ENCODE data around the gene PPRC1.

PPRC1 gene

DNA sequence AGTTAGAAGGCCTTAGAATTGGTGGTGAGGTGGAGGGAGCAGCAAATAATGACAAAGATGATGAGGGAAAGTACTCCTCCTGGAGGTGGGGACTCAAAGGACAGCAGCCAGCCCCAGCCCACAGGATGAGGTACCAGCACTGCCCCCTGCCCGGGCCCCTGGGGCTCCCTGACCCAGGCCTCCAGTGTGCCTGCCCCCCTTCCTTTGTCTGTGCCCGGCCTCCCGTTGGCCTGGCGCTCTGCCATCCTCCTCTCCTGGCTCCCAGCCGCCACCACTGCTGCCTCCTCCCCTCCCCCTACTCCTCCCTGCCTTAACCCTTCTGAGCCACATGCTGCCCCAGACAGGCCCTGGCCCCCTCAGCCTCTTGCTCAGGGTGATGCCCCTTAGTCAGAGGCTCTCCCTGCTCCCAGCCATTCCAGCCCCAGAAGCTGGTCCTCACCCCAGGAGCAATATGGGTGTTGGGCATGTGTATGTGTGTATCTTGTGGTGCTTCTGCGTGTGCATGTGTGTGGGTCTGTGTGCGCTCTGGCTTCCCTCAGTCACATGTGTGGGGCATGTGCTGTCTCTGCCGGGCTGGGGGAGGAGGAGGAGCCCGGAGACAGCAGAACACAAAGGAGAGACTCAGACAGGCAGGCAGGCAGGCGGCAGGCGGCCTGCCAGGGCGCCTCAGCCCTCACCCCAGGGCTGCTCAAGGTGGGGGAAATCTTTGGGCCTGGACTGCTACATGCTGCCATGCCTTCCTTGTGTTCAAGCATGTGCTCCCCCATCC, 15.3 kb upstream of the PPRC1 start:
- peak; percentile 39 for DNase-seq

DNA sequence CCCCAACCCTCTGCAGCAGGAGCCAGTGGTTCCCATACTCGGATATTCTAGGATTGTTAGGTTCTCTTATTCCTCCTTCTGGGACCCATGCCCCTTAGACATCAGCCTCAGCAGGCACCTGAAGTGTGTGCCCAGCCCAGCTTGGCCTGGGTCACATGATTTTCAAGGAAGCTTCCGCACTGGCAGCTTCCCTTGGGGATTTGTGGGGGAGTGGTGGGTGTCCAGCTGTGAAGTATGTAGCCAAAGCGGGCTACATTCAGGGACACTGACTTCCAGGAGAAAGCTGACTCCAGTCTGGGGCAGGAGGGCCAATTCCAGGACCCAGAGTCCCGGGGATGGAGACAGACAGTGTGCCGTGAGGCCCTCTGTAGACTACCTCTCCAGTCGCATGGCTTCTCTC, 14.0 kb upstream of the PPRC1 start:
- no peak for DNase-seq

DNA sequence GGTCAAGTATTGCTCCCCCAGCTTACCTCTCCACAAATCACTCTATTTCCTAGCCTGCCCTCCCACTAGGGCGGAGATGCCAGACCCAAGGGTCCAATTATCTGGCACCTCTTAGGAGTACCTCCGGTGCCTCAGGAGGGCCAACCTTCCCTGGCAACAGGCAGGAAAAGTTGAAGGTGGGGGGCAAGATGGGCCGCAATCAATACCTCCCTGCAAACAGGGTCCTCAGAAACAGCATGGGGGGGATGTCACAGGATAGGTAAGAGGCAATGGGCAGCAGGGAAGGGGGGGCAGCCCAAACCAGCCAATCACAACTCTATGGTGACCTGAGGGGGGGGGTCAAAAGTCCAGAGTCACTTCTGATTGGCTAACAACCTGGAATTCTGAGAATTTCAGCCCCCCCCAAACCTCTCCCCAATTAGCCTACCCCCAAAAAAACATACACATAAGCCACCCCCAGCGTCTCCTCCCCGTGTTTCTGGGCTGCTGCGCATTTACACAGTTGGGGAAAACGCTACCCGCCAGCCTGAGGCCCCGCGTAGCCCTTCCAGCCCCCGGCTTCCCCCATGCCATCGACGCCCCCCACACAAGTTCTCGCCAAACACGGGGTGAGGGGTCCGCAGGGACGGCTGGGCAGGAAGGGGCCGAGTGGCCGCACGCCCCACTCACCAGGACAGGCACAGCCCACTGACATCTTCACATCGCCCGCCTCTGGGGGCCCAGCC, 13.3 kb upstream of the PPRC1 start:
- peak; percentile 28 for DNase-seq

DNA sequence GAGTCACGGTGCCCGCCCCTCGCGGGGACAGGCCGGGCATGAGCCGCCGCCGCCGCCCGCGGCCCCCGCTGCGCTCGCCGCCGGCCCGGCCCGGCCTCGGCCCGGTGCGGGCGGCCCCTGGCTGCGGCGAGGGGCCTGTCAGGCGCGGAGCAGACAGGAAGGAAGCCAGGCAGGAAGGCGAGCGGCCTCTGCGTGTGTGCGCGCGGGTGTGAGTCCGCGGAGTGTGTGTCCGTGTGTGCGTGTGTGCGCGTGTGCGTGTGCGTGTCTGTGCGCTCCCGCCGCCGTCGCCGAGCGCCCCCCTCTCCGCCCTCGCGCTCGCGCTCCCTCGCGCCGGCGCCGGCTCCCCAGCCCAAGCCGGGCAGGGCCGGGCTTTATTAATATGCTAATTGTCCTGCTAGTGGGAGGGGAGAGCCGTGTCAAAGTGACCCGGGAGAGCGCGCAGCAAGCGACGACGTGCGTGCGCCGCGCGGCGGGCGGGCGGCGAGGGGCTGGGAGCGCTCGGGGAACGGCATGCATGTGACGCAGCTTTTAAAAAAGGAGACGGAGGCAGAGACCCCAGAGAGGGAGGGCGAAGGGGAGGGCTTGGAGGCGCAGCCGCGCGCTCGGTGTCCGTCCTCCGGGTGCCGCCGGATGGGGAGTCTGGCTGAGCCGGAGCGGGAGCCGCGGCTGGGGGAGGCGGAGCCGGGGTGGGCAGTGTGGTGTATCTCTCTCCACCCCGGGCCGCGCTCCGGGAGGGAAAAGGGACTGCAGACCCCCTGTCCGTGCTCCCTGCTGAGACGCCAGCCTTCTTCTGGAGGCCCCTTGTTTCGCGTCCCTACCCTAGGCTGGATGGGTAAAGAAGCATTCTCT, 12.5 kb upstream of the PPRC1 start, which contains the start of gene LDB1:
LDB1 (minus strand) TSS at position 227 of the 849 bp plus-strand sequence. CDS start 258 bp downstream, outside the sequence.
- peak; percentile 51 for DNase-seq

DNA sequence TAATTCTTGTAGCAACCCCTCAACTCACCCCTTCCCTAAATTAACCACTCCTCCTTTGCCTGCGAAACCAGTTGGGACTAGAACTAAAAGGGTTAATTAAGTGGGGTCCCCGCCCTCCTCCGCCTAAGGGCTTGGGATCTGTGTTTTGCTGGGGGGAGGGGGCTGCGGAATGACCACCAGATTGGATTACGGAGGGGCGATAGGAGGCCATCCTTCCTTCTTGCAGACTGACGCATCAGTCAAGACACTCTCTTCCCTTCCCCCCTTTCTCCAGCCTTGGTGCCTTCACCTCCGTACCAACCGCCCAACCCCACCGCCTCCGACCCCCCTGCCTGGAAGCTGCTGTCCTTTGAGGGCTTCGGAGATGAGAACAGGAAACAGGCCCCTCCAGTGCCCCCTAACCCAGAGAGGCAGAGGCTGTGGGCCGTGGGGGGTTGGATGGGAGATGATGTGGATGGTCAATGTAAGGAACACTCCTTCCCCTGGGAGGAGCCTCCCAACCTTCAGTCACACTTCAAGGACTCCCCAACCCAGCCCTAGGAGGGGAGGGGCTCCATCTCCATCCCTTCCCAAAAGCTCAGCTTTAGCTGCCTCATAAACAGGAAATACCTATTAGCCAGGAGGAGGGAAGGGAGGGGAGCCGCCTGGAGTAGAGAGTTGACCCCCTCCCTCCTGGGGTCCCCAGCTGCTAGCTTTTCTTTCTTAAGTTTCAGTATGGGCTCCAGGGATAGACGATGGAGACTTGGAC, 11.7 kb upstream of the PPRC1 start:
- peak; percentile 43 for DNase-seq

DNA sequence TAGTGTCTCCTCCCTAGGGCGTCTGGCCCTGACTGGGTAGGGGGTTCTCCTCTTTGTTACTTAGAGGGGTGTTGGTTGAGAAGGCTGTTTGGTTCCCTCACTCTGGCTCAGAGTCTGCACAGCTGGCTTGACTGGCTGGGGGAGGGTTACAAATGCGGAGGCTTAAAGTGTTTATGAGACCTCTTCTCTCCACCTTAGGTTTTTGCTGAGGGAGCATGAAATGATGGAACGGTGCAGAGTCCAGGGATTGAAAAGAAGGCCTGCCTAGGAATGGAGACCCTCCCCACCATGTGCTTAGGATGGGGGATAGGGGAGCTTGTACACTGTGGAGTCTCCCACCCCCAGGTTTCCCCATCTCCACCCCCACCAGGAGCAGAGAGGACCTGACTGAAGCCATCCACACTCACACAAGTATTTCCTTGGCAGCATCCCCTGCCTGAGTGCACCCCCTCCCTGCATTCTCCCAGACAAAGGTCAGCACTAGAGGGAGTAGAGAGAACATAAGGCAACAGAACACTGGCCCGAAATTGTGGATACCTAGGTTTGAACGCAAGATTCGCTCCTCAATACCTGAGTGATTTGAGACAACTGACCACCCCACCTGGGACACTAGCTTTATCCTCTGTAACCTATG, 11.0 kb upstream of the PPRC1 start:
- DNase-seq = no peak

DNA sequence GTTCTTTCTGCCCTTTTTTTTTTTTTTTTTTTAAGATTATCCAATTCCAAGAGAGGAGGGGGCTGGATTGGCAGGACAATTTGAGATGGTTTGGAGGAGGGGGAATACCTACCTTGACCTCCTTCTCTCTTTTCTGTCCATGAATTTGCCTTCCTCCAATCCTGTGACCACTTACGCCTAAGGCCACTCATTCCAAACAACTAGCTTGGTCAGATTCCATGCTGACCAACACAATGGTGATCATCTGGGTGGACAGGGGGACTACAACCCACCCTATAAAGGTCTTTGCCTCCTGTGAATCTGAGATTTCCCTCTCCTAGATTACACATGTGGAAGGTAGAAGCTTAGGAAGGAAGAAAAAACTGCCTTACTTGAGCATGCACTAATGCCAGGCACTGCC, 10.4 kb upstream of the PPRC1 start:
- DNase-seq = no peak

DNA sequence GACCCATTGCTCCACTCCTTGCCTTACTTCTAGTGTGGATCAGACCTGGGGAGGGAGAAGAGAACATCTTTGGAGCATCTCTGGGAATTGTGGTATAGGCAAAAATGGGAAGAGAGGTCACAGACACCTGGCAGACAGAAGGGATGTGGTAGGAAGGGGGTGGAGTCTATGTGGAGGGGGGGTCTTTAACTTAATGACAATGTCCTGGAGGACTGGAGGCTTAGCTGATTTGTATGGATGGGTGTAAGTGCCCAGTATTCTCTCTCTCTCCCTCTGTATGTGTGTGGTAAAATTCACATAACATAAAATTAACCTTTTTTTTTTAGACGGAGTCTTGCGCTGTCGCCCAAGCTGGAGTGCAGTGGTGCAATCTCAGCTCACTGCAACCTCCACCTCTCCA, 9.6 kb upstream of the PPRC1 start:
- no peak for DNase-seq

DNA sequence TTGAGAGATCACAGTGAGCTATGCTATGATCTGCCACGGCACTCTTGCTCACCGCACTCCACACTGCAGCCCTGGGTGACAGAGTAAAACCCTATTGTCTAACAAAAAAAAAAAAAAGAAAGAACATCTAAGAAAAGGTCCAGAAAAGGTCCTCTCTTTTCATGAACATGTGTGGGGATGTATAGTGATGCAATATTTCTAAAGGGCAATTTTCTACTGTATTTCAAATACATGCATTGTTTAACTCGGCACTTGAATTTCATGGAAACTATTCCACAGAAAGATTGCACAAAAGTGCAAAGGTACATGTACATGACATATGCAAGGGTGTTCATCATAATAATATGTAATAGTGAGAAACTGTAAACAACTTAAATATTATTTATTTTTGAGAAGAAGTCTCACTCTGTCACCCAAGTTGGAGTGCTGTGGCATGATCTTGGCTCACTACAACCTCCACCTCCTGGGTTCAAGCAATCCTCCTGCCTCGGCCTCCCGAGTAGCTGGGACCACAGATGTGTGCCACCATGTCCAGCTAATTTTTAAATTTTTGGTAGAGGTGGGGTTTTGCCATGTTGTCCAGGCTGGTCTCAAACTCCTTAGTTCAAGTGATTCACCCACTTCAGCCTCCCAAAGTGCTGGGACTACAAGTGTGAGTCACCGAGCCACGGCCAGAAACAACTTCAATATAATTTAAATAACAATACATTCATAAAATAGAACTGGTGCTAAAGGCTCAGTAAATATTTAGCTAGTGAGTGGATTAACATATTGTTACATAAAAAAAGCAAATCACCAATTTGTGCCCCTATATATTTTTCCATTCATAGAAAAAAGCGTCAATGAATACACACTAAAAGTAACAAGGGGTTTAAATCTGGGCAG, 1.3 kb upstream of the PPRC1 start:
- no peak for DNase-seq

DNA sequence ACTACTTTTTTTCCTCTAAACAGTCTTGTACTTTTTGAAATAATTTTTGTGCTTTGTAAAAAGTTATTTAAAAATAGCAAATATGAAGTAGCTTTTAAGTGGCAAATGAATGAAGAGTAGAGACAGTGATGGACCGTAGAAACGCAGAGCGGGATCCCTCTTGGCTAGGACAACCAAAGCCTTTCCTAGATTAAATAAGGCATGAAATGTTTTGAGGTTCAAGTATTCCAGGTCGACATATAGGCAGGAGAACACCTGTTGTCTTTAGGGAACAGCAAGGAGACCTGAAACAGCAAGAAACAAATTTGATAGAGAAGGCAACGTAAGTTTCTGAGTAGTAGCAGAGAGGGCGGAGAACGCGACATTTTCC, 662 bp upstream of the PPRC1 start:
- DNase-seq = no peak

DNA sequence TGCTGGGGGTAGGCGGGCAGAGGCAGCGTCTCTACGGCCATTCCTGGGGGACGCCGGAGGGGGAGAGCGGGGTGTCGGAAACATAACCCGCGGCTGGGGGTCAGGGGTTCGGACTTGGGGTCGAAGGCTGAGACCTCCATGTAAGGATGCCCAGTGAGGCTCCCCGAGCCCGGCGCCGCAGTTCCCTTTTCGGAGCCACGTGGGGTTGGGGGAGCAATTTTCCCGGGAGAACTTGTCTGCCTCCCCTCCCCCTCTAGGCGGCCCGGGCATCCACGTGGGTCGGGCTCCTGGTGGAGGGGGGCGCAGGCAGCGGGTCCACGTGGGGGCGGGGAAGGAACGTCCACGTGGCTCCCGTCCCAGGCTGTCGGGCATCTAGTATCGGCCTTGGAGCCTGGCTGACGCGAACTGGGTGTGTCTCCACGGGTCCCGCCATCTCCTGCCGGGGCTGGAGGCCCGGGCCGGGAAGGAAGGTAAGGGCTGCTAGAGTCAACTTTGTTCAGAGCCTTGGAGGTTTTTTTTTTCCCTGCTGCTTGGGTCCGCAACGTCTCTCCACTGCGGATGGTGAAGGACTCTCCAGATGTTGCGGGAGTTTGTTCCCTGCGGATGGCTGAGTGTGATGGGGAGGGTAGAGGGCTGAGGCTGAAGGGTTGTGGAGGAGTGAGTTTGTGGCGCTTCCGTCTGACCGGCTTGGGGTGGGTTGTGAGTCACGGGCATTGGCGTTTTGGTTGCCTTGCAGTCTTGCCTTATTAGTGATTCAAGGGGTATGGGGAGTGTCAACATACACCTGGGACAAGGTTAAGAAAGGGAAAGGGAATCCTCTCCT, 744 bp downstream of the PPRC1 start:
- DNase-seq = peak; percentile 3

DNA sequence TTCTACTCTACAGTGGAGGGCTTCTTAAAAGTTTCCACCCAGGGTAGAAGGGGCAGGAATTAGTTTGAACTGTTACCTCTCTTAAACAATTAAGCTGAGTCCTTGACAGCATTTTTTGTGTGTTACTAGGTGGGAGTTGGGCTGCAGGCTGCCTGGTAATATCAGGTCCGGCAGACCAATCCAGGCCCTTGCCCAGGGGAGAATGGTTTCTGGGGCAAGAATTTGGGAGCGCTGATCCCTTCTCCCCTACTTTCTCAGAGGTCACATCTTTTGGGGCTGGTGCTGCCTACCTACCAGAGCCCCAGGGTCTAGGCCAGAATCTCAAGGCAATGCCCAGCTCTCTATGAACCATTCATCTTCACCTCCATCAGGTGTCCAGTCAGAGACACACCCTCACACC, 1.6 kb downstream of the PPRC1 start:
- no peak for DNase-seq

DNA sequence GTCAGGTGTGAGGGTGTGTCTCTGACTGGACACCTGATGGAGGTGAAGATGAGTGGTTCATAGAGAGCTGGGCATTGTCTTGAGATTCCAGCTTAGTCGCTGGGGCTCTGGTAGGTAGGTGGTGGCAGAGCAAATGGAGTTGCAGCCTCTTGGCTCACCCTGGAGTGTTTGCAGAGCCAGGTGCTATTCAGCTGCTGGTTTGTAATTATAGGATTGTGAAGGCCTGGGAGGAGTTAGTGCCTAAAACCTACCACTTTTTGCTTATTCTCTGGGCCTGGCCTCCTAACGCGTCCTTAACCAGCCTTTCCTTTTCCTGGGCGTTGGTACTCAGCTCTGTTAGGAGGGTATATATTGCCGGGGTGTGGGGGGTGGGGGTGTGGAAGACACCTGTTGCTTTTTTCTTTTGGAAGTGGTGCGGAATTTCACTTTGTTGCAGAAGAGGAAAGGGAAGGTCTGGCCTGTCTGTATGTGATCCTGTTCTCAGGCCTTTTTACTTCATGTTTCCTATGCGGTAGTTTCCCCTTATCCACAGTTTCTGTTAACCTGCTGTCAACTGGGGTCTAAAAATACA, 3.2 kb downstream of the PPRC1 start:
- DNase-seq = peak; percentile 28

DNA sequence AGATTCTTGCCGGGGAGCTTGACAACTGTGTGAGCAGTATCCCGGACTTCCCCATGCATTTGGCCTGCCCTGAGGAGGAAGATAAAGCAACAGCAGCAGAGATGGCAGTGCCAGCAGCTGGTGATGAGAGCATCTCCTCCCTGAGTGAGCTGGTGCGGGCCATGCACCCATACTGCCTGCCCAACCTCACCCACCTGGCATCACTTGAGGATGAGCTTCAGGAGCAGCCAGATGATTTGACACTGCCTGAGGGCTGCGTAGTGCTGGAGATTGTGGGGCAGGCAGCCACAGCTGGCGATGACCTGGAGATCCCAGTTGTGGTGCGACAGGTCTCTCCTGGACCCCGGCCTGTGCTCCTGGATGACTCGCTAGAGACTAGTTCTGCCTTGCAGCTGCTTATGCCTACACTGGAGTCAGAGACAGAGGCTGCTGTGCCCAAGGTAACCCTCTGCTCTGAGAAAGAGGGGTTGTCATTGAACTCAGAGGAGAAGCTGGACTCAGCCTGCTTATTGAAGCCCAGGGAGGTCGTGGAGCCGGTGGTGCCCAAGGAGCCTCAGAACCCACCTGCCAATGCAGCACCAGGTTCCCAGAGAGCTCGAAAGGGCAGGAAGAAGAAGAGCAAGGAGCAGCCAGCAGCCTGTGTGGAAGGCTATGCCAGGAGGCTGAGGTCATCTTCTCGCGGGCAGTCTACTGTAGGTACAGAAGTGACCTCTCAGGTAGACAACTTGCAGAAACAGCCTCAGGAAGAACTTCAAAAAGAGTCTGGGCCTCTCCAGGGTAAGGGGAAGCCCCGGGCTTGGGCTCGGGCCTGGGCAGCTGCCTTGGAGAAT, 6.7 kb downstream of the PPRC1 start:
- DNase-seq = no peak

DNA sequence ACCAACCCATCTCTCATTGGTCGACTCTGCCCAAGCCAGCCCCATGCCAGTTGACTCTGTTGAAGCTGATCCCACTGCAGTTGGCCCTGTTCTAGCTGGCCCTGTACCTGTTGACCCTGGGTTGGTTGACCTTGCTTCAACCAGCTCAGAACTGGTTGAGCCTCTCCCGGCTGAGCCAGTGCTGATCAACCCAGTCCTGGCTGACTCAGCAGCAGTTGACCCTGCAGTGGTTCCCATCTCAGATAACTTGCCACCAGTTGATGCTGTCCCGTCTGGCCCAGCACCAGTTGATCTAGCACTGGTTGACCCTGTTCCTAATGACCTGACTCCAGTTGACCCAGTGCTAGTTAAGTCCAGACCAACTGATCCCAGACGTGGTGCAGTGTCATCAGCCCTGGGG, 7.4 kb downstream of the PPRC1 start:
- no peak for DNase-seq

DNA sequence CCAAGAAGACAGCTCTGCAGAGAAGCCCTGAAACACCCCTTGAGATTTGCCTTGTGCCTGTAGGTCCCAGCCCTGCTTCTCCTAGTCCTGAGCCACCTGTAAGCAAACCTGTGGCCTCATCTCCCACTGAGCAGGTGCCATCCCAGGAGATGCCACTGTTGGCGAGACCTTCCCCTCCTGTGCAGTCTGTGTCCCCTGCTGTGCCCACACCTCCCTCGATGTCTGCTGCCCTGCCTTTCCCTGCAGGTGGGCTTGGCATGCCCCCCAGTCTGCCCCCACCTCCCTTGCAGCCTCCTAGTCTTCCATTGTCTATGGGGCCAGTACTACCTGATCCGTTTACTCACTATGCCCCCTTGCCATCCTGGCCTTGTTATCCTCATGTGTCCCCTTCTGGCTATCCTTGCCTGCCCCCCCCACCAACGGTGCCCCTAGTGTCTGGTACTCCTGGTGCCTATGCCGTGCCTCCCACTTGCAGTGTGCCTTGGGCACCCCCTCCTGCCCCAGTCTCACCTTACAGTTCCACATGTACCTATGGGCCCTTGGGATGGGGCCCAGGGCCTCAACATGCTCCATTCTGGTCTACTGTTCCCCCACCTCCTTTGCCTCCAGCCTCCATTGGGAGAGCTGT, 8.2 kb downstream of the PPRC1 start:
- DNase-seq = no peak

DNA sequence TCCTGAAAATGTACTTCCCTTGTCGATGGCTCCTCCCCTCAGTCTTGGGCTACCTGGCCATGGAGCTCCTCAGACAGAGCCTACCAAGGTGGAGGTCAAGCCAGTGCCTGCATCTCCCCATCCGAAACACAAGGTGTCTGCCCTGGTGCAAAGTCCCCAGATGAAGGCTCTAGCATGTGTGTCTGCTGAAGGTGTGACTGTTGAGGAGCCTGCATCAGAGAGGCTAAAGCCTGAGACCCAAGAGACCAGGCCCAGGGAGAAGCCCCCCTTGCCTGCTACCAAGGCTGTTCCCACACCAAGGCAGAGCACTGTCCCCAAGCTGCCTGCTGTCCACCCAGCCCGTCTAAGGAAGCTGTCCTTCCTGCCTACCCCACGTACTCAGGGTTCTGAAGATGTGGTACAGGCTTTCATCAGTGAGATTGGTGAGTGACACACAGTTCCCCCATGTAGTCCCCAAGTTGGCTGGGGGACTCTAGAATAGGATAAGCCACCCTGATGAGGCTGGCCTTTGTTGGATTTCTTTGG, 8.8 kb downstream of the PPRC1 start:
- no peak for DNase-seq

DNA sequence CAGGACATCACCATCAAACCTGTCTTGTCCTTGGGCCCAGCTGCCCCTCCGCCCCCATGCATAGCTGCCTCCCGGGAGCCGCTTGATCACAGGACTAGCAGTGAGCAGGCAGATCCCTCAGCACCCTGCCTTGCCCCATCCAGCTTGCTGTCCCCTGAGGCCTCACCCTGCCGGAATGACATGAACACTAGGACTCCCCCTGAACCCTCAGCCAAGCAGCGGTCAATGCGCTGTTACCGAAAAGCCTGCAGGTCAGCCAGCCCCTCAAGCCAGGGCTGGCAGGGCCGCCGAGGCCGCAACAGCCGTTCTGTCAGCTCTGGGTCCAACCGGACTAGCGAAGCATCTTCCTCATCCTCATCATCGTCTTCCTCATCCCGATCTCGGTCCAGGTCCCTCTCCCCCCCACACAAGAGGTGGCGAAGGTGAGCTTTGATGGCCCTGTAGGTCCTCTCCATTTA, 14.2 kb downstream of the PPRC1 start:
- no peak for DNase-seq

Data from DMS79 (cell line).